NCI-H1417 (cell line): Measurements from ENCODE around the gene HEY2.
A peak's percentile ranks its signal among the peaks of the same experiment; 100 is the strongest.
"Not testable (repeated sequence)": the region's sequence is repeated elsewhere in the genome, so short reads cannot be mapped to it uniquely, and the experiment has no call there.

Experiments
- DNase-seq, 3 experiments: peaks; one replicate each; lab custom pipeline; 2025; lab: John Stamatoyannopoulos, UW

The HEY2 gene

DNA sequence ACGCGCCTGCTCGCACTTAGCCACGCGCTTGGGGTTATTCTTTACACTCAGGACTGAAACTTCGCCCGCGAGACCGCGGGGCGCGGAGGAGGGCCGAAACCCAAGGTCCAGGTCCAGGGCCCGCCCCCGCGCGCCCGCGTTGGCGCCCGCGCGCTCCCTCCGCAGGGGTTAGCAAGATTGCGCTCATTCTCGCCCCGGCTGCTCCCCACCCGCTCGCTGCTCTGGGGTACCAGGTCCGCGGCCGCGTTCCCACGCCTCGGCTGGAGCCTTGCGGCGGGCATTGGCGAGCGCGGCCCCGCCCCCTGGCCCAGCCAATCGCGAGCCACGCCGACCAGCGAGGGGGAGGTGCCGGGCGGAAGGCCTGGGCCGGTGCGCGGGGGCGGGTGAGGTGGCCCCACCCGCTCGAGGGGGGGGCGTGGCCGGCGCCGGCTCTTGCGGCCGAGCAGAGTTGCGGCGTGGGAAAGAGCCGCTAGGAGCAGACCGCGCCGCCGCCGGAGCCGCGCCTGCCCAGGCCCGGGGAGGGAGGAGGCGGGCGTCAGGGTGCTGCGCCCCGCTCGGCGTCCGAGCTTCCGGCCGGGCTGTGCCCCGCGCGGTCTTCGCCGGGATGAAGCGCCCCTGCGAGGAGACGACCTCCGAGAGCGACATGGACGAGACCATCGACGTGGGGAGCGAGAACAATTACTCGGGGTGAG is at the start of gene HEY2:
TSS of gene HEY2 (plus strand) at position 460 of the 692 bp plus-strand sequence. CDS start at position 605, 145 bp downstream.
- DNase-seq, result peak; percentile 90 to 93 (median 92)

DNA sequence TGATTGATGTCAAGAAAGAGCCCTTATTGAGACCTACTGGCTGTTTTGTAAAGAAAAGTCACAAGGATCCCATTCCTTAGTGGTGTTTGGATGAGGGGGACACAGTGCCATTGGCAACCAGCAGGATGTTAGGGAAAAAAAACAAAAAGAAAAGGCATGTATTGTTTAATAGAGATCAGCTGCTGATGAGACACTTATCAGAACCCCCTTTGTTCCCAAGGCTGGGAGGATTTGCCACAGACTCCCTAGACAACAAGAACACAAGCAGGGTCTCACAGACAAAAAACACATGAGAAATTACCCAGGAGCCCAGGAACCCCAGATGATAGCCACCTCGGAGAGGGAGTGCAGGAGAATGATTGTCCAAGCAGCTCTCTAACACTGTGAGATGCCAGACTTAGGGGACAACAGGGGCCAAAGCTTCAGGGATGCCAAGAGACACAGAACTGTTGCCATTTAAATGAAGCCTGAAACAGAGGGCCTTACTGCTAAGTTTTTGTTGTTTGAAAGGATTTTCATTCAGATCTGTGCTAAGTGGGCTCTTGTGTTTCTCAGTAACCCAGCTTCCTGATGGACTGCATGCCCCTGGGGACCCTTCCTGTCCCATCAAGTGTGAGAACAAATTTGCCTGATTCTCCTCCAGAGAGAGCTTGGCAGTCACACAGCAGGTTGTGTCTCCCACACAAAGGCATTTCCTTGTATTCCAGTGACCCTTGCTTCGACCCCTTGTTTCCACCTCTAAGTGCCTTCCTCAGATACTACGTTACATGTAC is 48.7 kb upstream of the HEY2 start:
- no peak for DNase-seq

DNA sequence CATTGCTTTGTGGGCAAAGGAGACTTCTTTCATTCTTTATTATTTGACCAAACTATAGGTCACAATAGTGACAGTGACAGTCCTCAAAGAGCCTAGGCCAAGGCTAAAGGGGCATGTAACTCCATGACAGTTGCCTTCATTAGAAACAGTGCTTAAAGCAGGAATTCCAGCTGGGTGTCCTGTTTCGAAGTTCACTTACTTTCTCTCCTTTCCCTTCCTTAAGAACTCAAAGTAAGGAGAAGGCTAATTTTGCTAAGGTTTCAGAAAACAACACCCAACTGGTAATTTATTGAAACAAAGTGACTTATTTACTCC is 48.1 kb upstream of the HEY2 start:
- no peak for DNase-seq

DNA sequence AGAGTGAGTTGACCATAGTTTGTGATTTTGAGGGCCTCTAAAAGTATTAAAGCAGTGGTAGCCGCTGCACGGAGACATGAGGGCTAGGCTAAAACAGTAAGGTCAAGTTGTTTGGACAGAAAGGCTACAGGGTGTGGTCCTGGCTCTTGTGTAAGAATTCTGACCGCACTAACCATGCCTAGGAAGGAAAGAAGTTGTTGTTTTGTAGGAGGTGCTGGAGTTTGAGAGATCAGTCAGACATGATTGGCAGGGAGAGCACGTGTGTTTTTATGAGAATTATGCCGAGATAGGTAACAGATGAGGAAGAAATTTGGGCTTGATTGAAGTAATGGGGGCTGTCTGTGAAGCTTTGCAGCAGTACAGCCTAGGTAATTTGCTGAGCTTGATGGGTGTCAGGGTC is 45.5 kb upstream of the HEY2 start:
- DNase-seq, result not testable (repeated sequence)

DNA sequence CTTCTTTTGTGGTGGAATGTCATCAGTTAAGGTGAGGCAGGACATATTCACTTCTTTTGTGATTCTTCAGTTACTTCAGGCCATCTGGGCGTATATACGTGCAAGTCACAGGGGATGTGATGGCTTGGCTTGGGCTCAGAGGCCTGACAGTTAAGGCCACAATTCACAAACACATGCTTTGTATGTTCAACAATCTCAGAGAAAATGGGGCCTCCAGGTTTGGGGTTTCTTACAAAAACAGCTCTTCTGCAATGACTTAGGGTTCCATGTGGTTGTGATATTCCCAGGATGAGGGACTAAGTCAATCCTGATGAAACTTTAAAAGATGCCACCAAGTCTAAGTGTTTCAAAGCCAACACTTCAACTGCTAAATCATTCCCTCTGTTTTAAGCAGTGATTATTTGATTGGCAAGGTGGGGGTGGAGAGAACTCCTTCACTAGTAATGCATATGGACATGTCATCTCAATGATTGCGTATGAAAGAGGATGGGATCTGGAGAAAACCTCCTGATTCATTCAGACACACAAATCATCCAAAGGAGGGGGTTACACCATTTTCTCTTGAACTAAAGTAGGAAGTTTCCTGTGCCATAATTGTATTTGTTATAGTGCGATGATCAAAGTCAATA is 41.7 kb upstream of the HEY2 start:
- no peak for DNase-seq

DNA sequence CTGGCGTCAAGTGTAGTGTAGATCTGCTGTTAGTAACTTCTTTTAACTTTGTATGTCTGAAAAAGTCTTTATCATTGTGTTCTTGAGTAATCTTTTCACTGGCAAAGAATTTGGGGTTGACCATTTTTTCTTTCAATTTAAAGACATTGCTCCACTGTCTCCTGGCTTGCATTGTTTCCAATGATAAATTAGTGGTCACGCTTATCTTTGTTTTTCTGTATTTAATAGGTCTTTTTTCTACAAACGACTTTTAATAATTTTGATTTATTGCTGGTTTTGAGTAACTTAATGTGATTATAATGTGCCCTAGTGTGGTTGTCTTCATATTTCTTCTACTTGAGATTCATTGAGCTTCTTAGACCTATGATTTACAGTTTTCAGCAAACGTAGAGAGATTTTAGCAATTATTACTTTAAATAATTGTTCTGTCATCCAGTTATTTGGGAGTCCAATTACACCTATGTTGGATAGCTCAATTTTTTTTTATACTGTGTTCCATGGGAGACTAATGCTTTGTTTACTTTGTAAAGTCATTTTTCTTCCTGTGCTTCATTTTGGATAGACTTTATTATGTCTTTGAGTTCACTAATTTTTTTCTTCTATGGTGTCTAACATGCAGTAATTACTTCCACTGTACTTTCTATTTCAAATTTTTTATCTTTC is 38.3 kb upstream of the HEY2 start:
- no peak for DNase-seq

DNA sequence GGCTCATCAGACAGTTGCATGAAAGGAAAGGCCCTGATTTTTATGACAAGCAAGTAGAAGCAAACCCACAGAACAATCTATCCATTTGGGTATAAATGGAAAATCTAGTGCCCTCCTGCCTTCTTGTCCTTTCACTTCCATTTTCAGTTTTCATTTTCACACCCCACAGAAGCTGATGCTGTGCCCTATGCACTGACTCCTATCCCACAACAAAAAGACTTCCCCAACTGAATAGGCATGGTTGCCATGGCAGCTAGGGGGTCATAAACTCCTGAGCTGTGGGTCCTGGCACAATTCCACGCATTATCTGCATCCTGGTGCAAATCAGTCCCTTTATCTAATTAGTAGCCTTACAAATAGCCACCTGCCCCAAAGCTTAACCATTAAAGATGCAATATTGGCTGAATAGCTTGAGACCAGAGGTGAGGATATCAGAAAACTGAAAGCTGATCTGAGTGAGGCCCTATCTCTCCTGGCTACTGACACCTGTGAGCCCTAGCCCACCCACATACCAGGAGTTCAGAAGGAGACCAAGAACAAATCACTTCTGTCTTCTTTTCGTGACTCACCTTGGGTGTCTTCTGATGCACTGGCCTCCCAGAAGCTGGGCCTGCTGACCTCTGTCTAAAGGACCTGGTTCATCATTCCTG is 34.9 kb upstream of the HEY2 start:
- DNase-seq, result peak in 2 of 3 experiments; percentile 4 to 45

DNA sequence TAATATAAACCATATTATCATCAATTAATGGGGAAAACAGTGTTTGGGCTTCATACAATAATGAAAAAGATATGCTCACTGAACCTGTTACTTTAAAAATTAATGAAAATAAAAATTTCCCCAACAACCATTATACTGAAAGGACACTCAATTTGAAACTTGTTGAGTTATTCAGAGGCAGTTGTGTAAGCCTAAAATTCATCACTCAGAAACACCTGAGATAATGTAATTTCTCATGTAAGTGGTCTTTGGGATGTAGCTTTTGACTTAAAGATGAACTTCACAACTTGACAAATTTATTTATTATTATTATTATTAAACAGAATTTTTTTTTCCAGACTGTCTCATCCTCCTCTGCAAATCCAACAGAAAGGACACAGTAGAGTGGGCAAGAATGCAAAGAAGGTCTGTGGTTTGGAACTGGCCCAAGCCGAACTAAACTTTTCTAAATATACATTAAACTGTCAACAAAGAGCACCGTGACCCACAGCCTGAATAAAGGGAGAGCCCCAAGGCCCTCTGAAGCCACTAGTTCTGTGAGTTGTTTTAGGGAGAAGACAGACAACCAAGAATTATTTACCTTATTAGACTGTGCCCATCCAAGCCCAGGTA is 32.2 kb upstream of the HEY2 start:
- no peak for DNase-seq

DNA sequence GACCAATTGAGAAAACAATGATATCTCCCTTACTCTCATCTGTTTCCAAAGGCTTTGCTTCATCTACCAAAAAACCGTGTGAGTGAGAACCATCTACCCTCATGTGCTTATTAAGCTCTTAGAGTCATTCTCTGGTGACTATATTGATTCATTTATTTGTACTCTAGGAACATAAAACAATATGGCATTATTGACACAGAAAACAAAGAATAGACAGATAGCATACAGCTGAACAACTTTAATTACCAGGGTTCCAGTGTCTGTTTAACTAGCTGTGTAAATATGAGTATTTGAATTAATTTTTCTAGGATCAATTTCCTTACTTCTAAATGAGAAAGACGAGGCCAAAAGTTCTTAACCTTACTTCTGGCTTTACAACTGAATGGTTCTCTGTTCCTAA is 31.3 kb upstream of the HEY2 start:
- peak in 2 of 3 experiments; percentile 12 to 65 for DNase-seq

DNA sequence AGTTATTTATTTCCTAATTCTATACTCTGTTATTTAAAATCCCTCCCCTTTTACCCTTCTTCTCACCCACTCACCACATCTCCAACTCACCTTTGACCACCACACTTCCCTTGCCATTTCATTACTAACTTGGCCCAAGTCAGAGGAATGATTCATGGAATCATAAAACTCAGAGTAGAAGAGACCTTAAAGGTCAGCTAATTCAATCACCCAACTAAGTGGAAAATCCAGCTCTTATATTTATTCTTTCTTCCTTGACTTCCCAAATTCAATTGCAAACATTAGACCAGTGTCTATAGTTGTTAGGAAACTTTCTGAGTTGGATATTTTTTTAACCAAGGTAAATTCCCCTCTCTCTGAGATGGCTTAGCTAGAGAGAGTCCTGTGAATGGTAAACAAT is 26.5 kb upstream of the HEY2 start:
- DNase-seq, result no peak

DNA sequence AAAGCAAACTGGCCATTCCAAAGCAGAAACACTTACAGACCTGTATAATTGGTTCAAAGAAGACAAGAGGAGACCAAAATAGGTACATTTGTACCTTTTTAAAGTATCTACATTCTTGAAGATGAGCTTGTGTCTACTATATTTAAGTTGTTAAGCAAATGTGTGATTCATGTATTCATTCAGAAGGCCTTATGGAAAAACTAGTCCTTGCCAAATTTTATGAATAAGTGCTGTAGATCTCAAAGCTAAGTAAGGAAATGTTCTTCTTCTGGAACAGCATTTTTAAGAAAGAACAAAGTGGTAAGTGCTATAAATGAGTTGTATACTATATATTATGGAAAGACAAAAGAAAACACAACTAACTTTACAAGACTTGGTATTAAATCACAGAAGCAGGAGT is 22.2 kb upstream of the HEY2 start:
- no peak for DNase-seq

DNA sequence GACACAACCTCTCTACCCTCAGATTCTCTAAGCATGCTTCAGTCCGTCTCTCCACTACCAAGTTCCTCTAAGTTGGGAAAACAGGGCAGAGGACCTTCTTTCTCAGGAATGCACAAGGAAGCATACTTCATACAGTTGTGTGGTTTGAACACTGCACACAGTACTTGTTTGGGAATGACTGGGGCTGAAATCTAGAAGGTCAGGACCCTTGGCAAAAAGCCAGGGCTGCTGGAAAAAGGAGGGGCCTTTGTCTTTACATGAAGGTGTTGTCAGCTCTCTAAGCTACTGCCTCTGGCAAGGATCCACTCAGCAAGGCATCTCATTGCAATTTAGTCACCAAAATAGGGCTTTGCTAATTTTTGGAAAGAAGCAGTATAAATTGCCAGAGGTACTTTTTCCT is 20.7 kb upstream of the HEY2 start:
- peak in 1 of 3 experiments; percentile 55 for DNase-seq

DNA sequence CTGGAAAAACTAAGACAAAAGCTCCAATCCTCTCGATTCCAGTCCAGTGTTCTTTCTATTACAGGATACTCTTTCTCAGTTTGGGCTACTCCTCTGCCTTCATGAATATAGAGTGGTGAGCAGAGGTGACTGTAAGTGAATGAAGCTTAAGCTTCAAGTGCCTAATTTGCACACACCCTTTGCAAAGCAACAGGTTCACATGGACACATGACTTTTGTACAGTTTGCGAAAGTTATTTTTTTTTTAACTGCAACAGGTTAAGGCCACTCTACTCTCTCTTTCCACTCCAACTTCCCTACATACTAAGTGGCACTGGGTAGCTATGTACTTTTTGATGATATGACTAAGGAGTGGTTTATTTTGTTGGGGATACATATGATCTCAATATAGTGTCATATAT is 19.4 kb upstream of the HEY2 start:
- DNase-seq, result no peak

DNA sequence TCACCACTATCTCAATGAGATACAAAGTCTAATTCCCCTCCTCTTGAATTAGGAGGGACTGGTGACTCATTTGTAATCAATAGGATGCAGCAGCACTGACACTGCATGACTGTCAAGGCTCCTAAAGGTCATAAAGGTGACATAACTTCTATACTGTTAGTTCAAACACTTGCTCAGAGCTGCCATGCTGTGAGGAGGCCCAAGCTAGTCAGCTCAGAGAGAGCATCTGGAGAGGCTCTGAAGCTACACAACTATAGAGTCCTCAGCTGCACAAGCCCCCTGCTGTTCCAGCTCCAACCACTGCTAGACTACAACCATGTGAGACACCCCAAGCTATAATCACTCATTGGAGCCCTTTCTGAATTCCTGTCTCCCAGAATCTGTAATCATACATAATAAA is 17.0 kb upstream of the HEY2 start:
- no peak for DNase-seq

DNA sequence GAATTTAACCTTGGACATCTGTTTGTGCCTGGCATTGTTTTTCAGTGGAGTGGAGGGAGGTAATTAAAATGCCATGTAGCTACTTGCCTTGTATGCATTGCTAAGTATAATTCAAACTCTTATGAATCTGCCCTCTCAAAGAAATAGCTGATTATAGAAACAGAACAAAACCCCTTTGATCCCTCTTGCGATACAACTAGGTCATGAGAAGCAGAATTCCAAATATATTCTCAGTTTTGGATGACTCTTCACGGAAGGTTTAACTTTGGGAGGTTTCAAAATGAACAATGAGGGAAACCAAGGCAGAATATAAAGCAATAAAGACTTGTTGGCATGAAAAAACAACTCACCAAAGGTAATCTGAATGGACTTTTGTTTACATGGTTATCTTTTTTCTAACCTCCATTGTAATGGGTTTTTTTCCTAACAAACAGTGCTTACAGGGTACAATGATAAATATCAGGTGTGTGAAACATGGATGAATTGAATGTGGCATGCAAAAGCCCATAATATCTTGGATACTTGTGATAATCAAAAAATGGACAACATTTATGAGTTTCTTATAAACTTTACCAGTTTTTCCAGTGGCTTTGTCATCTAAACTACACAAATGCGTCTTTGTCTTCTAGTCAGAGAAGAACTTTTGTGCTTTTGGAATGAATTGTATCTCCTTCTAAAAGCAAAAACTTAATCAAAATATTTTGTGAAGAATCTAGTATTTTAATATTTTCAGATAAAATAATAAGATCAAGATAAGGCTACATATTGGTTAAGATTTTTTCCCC is 15.7 kb upstream of the HEY2 start:
- DNase-seq, result peak in 1 of 3 experiments; percentile 32

DNA sequence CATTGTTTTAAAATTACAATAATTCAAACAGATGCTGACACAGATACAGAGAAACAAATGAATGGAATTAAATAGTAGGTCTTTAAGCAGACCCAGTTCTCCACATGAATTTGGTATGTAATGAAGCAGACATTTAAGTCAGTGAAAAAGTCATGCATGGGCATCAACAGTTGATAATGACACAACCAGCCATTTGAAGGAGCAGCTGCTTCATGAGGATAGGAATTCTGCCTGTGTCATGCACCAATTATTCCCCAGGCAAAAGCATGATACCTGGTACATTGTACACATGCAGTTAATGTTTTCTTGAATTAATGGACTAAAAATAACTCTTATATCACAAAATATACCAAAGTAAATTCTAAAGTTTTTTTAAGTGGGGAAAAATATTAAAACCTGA is 11.2 kb upstream of the HEY2 start:
- no peak for DNase-seq

DNA sequence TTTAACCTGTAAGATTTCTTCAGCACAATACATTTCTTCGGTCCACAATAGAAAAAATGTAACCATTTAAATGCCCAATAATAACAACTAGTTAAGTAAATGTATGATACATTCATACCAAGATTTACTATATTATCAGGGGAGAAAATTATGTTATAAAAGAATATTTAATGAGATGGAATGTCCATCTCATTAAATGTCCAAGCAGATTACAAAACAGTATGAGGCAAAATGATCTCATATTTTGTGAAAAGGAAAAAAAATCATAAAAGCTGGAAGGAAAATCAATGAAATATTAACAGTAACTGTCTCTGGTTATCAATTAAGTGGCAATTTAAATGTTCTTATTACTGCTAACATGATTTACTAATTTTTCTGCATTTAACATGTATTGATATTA is 10.1 kb upstream of the HEY2 start:
- no peak for DNase-seq

DNA sequence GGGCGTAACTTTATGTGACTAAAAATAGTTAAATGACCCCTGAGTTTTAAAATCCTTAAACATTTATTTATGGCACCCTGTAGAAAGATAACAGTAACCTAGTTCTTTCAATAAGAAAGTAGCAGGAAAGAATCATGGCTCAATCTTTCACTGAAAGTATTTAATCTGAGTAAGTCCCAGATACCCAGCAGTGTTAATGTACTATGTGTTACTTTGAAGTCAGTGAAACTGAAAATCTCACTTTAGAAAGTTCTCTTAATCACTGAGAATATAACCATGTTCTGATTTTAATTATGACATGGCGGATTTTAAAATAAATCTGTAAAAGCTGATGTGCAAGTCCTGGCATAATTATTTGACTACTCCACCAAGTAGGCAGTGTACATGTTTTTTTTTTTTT is 8.1 kb upstream of the HEY2 start:
- DNase-seq, result no peak

DNA sequence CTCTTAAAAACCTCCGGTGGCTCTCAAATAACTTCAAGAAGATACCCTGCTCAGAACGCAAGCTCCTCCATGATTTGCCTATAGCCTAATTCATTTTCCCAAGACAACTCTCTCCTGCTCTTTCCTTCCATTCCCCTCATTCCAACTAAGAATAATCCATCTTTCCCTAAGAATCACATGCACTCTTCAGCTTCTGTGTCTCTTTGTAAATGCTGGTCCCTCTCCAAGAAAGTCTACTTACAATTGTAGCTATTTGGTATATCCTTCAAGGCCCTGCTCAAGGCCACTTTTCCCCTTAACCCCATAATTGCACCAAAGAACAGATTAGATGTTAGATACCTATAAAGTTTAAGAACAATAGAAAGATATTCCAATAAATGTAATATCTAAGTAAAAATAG is 7.4 kb upstream of the HEY2 start:
- DNase-seq, result no peak

DNA sequence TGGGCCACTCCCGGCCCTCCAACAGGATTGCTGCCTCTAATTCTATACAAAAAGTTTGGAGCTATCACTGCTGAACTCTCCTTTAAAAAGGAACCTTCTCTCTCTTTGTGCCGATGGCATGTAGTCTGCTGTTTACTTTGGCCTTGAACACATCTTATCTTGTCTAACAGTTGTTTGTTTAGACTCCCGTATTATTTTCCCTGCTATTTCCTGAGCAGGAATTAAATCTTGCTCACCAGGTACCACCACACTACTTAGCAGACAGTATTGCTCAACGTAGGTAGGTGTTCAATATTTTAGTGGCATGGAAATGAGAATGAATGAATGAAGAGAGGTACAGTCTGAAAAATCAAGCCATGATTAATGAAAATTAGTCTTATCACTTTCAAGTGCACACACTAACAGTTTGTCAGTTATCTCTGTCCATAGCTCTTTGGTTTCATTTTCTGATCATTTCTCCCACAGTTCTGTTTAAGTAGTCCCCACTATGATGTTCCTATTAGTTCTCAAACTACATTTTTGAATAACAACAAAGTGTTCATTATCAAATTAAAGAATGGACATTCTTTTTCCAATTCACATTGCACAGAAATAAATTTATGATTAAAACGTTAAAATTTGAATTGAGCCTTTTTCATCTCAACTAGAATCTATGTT is 6.8 kb upstream of the HEY2 start:
- no peak for DNase-seq
